Stimulated activated CD4-positive, alpha-beta T cell treated with anti-CD3 and anti-CD28 coated beads, Interleukin-15, amount 100 ng/mL, for 1 hour (primary cell): ENCODE measurements around the gene CTNS.

ENCODE experiments used
- DNase-seq, 2 donors: peaks; one replicate each; pipeline ENCODE4 v3.0.0-alpha.2; 2020; ENCODE audit warnings: low read depth in 1 of 2, low spot score in 1 of 2

The CTNS gene

DNA sequence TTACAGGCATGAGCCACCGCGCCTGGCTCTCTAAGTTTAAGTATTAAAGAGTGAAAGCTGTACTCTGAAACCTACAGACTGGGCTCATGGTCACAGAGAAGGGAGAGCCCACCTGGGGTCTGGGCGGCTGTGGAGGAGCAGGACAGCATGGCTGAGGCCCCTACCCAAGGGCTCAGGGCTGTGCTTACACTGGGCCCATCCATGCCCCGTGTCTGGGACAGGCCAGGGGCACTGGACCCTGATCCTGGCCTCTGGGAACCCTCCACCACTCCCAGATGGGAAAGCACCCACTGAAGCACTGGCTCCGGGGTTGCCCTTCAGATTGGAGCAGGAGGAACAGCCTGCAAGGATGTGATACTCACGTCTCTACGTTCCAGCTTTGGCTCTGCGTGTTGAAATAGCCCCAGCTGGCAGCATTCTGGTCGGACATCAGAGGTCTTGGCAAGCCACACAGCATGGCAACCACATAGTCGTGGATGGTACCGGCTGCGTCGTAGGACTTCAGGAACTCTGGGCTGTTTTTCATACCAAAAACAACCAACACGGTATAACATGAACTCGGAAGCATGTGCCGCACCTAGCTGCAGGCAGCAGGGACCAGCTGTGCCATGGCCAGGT, 13.5 kb upstream of the CTNS start:
- no peak for DNase-seq

DNA sequence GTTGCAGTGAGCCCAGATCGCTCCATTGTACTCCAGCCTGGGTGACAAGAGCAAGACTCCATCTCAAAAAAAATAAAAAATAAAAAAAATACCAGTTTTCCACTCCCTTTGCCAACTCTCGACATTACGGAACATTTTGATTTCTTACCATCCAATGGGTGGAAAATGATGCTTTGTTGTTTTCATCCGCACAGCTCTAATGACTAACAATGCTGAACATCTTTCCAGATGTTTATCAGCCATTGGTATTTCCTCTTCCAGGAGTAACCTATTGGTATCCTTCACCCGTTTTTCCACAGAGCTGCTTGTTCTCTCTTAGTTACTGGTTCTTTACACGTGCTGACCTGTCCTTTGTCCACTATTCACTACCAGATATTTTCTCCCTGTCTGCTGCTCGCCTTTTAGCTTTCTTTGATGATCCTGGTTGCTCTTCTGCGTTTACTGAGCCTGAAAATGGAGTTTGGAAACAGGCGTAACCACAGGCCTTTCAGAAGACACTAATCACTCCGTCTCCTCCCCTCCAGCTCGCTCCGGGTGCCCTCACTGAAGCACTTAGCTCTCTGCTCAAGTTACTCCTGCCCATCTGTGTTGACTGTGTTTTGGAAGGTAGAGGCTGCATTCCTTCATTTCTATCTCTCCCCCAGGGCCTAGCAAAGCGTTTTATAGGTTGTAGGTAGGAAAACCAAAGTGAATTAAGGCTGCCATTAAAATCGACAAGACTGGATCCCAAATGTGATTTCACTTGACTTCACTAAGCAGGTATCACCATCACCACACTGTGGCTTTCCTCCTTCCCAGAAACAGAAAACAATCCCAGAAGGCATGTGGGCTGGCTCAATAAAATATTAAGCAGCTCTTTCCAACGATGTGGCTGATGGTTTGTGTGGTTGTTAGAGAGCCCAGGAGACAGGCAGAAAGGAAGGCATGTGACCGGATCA, 9.5 kb upstream of the CTNS start:
- no peak for DNase-seq

DNA sequence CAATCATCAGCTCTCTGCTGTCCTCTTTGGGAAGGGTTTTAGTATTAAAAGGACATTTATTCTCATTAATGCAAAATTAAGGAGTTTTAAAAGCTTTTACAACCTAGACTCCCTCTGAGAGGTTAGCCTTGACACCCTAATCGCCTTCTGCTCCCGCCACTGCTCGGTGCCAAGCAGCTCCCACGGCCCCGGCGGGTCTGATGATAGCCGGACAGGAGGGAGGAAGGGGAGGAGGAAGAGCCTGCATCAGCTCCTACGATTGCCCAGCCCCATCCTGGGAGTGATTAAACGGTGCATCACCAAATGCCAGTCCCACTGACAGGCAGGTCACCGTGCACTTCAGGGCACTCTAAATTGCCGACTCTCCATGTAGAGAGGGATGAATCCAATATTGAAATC, 8.8 kb upstream of the CTNS start:
- no peak for DNase-seq

DNA sequence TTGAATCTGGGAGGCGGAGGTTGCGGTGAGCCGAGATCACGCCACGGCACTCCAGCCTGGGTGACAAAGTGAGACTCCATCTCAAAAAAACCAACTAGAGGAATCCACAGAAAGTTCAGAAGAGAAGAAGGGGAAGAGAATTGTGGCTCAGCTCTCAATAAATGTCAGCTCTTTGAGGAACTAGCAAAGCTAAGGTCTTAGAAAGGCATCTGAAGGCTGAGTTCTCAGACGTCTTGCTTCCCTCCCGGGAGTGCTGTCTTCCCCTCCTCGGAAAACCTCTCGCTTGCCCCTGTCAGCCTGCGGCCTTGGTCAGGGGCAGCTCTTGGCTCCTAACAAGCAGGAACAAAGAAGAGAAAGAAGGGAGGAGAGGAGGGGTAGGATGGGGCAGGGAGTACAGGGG, 5.8 kb upstream of the CTNS start:
- no peak for DNase-seq

DNA sequence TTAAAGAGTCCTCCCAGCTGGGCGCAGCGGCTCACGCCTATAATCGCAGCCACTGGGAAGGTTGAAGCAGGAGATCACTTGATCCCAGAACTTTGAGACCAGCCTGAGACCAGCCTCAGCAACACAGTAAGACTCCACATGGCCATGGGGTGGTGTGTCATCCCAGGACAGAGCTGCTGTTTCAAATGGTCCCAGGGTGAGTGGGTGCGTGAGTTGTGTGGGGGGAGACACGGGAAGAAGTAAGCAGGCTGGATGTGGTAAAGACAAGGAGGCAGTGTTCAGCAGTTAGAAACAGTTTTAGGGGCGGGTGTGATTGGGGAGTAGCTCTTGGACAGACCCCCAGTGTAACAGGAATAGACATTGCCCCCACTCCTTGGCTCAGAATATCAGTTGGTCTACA, 4.3 kb upstream of the CTNS start:
- DNase-seq: no peak

DNA sequence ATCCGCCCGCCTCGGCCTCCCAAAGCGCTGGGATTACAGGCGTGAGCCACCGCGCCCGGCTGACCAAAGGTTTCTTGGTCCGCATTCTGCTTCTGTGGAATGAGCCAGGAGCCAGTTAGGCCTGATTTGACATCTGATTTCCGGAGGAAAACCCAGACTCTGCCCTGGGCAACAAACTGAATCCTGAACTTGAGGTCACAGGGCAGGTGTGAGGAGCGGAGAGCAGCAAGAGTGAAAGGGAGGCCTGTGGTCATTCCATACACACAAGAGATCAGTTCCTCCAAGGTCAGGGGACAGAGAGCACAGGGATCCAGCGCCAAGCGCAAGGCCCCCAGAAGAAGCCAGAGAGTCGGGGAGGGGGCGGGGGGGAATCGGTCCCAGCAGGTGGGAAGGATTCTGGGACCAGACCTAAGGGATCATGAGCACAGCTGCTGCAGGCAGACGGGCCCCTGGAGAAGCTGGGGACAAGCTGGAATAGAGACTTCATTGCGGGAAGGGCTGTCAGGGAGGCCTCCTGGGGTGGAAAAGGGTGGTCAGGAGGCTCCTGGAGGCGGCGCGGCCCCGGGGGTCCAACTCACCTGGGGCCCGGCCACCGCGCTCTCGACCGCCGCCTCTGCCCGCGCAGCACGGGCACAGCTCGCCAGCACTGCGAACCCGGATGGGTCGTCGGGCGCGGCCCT, 946 bp upstream of the CTNS start:
- no peak for DNase-seq

DNA sequence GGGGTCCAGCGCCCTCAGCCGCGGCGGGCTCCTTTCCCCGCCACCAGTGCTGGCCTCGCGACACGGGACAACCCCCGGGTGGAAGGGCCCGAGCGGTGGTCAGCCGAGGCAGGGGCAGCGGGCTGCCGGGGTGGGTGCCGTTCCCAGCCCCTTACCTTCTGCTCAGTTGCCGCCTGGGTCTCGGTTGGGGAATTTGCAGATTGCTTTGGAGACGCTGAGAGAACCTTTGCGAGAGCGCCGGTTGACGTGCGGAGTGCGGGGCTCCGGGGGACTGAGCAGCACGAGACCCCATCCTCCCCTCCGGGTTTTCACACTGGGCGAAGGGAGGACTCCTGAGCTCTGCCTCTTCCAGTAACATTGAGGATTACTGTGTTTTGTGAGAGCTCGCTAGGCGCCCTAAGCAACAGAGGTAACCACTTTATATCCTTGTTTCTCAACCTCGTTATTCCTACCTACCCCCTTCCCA, 381 bp downstream of the CTNS start:
- DNase-seq: no peak

DNA sequence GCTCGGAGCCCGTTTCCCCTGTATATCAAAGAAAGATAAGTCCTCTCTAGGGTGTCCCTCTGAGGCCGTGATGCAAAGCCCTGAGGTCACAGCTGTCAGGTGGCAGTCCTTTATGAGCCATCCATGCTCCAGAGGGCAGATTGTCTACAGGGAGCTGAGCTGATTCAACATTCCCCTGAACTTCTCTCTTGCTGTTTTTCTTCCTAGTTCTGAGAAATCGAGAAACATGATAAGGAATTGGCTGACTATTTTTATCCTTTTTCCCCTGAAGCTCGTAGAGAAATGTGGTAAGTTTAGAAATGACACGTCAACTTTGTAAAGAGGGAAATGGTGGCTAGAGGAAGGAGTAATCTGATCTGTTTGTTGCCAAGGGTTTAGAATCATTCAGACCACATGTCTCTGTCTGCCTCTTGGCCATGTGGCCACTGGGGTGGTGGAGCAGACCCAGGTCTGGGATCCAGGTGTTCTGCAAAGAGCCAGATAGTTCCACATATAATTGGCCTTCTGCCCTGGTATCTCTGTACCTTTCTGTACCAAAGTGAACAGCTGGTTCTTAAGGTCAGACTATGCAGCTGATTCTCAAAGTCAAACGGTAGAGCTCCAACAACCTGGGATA, 3.5 kb downstream of the CTNS start:
- DNase-seq: no peak

DNA sequence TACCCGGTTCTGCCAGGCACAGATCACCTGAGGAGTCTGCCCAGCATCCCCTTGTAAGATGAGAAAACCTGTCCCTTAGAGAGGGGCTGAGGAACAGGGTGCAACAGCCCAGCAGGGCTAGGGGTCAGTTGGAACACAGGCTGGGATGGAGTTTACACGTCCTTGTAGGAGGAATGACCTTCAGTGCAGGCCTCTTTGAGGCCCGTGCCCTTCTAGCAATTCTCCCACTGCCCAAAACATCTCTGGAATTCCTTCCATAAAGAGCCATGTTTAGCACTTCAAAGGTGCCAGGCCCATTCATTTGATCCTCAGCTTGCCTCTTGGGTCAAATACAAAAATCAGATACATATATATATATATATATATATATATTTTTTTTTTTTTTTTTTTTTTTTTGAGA, 4.5 kb downstream of the CTNS start:
- no peak for DNase-seq

DNA sequence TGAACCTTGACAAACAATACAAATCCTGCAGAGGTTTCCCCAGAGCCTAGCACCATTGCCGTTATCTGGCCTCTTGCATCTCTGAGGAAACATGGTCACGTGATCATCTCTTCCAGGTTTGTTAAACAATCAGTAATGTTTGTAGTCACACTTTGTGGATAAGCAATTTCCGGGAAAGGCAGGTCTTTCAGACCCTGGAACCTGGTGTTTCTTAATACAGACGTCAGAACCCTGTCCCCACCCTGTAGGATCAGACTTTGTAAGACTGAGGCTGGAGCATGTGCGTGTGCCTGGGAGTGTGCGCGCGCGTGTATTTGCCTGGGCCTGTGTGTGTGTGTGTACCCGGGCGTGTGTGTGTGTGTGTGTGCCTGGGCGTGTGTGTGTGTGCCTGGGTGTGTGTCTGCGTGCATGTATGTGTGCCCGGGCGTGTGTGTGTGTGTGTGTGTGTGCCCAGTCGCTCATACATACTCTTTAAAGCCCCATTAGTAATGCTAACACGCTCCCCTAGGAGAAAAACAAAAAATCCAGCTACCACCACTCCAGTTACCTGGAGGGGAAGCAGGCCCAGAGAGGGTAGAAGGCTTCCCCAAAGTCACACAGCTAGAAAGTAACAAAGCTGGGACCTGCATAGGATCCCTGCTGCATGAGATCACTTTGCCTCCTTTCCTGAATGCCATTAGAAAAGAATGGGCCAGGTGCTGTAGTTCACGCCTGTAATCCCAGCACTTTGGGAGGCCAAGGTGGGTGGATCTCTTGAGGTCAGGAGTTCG, 5.3 kb downstream of the CTNS start:
- DNase-seq: no peak

DNA sequence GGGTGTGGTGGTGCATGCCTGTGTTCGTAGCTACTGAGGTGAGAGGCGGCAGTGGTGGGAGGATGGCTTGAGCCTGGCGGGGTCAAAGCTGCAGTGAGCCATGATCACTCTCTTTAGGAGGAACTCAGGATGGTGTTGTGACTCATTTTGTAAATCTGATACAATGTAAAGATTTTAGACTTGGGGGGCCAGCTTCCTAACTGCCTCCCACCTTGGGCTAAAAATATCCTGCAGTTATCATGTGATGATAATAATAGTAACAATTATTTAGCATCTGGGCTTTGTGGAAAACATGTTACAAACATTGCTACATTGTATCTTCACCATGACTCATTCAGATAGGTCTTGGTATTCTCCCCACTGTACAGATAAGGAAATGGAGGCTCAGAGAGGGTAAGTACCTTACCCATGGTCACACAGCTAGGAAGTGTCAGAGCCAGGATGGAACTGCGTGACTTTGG, 7.4 kb downstream of the CTNS start:
- no peak for DNase-seq

DNA sequence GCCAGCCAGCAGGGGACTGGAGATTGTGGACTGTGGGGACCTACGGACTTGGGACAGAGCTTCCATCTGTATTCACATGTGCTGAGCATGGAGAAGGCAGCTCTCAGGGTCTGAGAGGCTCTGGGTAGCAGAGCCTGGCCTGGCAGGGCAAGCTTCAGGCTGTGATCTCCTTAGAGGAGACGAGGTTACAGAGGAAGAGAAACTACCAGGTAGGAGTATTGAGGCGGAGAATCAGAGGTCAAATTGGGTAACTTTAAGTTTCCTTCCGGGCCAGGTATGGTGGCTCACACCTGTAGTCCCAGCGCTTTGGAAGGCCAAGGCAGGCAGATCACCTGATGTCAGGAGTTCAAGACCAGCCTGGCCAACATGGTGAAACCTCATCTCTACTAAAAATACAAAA, 8.8 kb downstream of the CTNS start:
- no peak for DNase-seq

DNA sequence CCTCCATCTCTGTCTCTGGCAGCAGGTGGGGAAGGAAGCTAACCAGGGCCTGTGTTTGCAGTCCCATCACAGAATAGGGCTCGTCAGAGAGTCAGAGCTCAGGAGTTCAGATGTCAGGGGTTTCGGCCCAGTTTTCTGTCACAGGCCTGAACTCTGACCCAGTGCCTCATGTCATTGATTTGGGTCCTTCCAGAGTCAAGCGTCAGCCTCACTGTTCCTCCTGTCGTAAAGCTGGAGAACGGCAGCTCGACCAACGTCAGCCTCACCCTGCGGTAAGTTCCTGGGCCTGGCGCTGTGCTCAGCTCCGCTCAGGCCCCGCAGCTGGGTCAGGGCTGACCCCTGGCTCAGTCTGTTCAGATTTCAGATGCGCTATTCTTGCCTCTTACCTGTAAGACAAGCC, 10.7 kb downstream of the CTNS start:
- DNase-seq: no peak

DNA sequence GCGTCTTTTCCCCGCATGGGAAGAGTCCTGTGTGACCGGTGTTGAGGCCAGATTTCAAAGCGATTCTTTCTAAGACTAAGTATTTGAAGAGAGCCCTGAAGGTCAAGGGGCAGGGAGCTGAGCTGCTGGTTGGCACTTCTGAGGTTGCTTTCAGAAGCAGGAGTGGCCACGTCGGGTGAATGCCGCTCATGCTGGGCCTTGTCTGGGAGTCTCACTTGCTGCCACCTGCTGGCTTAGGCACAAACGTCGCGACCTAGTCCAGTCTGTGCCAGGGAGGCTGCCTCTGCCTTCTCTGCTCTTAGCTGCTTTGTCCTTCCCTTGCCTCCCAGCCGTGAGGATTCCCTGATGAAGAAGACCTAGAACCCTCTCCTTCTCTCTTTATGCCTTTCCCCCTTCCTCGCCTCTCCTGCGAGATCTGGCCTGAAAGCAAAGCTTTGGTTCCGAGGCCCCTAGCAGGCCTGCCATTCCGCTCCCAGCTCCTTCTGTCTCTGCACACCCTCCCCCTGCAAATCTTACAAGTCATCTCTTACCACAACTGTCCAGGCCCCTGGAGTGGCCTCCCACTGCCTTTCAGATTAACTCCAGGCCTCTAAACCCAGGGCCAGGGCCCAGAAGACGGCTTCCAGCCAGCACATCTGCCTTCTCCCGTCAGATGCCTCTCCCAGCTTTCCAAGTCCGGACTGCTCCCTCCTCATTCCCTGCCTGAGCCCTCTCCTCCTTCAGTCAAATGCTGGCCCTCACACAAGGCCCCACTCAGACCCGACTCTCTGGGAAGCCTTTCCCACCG, 11.4 kb downstream of the CTNS start:
- DNase-seq: peak in 1 of 2 donors; percentile 20

DNA sequence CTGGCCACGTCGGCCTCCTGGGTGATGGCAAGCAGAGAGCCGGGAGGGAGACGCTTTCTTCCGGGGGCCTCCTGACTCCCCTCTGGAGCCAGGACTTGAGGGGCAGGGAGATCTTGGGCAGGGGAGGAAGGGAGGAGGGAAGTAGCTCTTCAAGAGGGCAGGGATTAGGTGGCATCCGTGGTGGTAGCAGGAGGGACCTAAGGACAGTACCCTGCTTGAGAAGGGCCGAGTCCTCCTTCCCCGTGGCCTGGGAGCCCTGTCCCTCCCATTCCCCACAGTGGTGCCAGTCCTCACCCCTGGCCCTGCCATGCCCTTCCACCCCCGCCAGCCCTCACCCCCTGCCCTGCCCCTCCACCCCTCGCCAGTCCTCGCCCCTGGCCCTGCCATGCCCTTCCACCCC, 19.2 kb downstream of the CTNS start:
- no peak for DNase-seq

DNA sequence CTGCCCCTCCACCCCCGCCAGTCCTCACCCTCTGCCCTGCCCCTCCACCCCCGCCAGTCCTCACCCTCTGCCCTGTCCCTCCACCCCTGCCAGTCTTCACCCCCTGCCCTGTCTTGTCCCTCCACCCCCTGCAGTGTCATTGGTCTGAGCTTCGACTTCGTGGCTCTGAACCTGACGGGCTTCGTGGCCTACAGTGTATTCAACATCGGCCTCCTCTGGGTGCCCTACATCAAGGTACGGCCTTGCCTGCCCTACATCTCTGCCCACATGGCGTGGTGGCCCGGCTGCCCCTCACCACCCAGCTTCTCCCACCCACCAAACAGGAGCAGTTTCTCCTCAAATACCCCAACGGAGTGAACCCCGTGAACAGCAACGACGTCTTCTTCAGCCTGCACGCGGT, 19.8 kb downstream of the CTNS start:
- DNase-seq: no peak

DNA sequence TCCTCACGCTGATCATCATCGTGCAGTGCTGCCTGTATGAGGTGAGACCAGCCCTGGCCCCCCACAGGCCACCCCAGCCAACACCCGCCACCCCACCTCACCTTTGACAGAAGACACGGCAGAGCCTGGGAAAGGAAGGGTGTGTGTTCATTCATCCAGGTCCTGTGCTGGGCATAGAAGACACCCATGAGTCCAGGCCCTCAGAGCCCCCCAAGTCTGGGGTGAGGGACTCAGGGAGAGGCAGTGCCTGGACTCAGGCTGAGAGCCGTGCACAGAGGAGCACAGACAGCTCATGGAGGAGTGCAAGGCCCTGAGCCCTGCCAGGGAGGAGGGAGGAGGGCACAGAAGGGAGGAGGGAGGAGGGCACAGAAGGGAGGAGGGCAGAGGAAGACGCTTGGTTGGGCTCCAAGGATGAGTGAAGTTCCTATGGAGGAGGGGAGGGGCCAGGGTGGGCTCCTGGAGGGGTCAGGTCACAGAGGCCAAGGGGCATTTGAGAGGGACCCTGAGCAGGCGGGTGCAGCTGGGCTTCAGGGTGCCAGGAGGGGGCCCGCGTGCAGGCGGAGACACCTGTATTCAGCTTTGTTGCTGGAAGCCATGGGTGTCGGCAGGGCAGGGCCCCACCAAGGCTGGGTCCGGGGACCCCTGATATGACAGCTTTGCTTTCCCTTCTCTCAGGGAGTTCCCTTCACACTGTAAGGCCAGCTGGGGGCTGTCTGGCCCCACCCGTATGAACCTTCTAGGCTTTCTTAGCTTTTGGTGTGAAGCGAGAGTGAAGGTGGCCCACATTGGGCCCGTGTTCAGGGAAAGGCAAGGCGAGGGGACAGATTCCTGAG, 20.4 kb downstream of the CTNS start:
- no peak for DNase-seq

DNA sequence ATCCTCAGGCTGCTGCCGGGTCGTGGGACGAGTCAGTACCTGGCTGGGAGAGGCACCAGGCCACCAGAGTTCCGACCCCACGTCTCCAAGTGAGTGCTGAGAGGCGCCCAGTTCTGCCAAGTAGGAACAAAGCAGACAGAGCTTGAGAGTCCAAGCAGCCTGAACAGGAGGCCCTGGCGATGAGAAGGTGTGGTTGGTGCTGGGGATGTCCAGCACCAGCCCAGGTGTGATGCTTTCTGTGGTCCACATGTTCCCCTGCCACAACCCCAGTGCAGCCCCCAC, 21.0 kb downstream of the CTNS start:
- no peak for DNase-seq
